NCI-H187 treated with DMSO at 0.1 percent for 48 hours (cell line): ENCODE data around the gene ABCA13.

ENCODE experiments used
- DNase-seq: peaks from one replicate; lab custom pipeline; 2025; lab: John Stamatoyannopoulos, UW

ABCA13 gene

GRCh38 chr7:48637382-48637781 is 466.1 kb downstream of the ABCA13 start:
- no peak for DNase-seq

- DNase-seq = no peak
Observed at GRCh38 chr7:48638041-48638440, 466.8 kb downstream of the ABCA13 start.

DNA sequence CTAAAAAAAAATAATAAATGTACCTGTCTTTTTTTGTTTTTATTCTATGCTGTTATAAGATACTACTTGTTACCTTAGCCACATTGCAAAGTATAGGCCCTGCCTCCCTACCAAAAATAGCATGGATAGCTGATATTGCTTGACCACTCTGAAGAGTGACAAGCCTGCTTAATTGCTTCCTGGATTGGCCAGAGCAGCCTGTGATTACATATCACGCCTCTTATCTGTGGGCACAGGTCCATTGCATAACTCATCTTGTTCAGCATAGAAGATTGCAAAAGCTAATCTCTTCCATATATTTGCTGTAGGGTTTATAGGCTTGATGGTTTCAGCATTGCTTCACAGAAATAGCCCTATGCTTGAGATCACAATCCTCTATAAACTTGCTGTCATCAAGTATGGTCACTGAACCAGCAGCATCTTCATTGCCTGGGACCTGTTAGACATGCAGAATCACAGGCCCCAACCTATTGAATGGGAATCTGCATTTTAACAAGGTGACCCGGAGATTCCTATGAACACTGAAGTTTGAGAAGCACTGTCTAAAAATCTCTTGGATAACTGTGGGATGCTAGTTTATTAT is 472.3 kb downstream of the ABCA13 start:
- no peak for DNase-seq

GRCh38 chr7:48658138-48658537 is 486.9 kb downstream of the ABCA13 start:
- DNase-seq = no peak

DNA sequence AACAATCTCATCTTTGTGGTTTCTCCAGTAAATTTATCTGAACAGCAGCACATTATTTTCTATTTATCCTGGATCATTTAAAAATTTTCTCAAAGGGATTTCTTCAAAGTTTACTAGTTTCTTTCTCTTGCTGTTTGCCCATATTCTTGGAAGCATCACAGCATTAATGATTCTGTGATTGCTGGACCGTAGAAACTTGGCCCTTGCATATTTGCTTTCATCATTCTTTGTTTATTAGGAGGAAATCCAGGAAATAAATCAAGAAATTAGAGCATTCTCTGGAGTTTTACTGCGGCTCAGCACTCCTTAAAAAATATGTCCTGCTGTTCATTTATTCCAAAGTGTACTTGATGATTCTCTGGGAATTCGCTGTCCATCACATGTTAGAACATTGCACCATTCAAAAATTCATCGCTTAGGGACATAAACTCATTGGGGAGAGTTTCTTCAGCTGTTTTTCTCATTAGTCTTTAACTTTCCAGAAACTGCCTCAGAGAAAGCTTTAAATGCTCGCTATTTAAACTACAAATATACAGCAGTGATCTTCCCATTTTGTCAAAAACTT is 489.1 kb downstream of the ABCA13 start:
- no peak for DNase-seq

DNA sequence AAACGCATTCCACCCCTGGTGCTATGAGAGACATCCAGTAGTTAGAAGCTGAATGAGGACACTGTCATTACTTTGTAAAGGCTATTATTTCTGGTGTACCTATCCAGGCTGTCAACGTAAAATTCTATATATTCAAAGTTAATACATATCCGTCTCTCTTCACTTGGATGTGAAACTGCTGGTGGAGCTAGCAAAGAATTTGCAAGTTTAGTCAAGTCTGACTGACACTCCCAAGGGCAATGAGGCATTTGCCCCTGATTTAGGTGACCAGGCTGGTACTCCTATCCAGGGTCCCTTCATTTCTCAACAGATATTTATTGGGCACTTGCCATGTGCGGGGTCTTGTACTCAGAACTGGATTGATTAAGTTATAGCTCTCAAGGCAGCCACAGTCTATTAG is 493.0 kb downstream of the ABCA13 start:
- no peak for DNase-seq

GRCh38 chr7:48665353-48666135 is 494.3 kb downstream of the ABCA13 start:
- no peak for DNase-seq

DNA sequence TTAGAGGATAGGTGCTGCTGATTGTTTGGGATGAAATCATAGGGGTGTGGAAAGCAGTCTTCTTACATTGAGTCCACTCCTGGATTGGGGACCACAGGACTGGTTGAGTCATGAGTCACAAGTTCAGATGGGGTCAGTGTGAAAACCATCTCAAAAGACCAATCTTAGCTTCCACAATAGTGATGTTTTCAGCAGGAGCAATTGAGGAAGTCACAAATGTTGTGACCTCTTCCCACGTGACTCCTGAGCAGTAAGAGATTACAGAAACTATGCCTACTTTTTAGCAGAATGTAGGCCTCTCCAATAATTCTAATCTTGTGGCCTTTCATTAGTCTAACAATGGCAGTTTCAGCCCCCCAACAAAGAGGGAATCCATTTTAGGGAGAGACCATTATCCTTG is 496.1 kb downstream of the ABCA13 start:
- no peak for DNase-seq

- no peak for DNase-seq
Observed at GRCh38 chr7:48671656-48672055, 500.4 kb downstream of the ABCA13 start.

DNA sequence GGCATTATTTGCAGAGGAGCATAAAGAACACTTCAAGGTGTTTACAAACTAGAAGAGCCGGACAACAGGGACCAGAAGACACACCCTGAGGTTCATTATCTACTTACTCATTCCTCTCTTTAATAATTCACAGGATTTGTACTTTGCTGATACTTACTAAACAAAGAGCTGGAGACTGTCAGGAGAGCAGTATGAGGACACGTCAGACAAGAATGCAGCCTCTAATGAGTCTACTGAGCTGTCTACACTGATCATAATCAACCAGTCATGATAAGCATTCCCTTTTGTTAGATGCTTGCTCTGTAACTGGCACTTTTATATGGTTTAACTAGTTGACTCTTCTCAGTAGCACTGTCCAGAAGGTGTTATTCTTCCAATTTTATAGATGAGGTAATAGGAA is 509.7 kb downstream of the ABCA13 start:
- no peak for DNase-seq

GRCh38 chr7:48691788-48692187 is 520.5 kb downstream of the ABCA13 start:
- no peak for DNase-seq
